ENCODE measurements around the gene COG7.
A peak's percentile ranks its signal among the peaks of the same experiment; 100 is the strongest.
"Not testable (repeated sequence)": the region's sequence is repeated elsewhere in the genome, so short reads cannot be mapped to it uniquely, and the experiment has no call there.

COG7 gene

DNA sequence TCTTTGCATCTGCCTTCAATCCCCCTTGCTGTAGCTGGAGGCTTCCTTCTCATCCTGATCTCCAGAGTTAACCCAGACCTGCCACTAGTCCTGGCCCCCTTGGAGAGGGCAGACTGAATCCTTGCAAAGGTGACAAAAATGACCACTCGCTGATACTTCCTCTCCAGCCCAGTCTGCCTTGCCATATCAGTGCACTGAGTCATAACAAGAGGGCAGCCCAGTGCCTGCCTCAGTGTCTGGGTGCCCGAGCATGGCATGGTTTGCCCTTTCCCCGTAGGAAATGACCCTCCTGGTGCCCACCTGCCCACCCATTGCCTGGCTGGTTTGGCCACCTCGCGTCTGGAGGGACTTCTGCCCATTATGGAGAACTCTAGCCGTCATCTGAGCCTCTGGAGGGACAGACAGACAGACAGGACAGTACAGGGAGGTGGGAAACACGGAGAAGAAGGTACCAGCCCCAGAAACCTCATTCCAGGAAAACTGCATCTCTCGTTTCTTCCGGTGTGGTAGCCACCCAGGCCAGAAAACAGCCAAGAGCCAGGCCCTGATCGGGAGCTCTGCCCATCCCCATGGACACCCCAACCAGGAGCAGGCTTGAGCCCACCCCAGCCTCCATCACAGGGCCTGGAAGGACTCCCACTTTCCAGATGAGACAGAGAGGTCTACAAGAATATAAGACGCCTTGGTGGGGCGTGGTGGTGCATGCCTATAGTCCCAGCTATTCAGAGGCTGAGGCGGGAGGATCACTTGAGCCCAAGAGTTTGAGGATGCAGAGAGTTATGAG is 79.4 kb downstream of the COG7 start:
- ATAC-seq (no peak), DNase-seq (ENCODE audit: low spot score in 2 of 2) (no peak)
- Mint-ChIP-seq H3K27ac (no peak overlapping the region), H3K36me3 (peaks cover 5% of the 10 kb centered on the region), H3K4me1 (no peaks in the 10 kb centered on the region), H3K9me3 (no peaks in the 10 kb centered on the region), H3K4me3 (no peak overlapping the region)

DNA sequence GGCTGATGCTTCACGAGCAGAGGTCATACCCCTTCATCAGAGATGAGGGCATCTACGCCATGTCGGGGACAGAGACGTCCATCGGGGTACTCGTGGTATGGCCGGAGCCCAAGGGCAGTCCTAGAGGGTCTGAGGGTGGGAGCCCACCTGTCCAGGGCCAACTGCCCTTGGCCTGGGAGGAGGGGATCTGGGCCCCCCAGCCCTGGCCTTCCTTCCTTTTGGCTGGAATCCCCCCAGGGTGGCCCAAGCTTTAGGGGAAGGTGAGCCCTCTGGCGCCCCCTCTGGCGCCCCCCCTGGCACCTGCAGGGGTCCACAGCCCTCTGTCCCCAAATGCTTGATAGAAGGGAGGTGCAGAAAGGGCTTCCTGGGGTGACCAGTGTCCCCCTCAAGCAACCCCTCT is 81.6 kb downstream of the COG7 start:
- Mint-ChIP-seq H3K27ac (no peak overlapping the region), H3K4me3 (no peak overlapping the region), H3K4me1 (no peaks in the 10 kb centered on the region), H3K9me3 (no peaks in the 10 kb centered on the region), H3K36me3 (peaks cover 5% of the 10 kb centered on the region)
- ATAC-seq (no peak), DNase-seq (ENCODE audit: low spot score in 2 of 2) (no peak)

DNA sequence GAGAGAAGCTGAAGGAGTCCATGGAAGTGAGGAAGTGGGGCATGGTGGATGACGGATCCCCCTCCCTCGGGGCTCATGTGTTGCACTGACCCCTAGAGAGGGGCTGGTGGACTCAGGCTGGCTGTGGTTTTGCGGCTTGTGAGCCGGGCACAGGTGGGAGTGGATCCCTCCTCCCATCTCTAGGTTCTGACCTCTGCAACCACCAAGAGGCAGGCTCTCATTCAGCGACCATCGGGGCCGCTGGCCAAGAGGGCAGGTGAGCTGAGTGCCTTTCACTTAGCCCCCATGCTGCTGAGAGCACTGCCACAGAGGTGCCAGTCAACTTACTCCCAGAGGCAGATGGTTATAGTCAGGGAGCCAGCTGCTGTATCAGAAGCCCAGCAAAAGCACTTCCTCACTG is 83.6 kb downstream of the COG7 start:
- Mint-ChIP-seq H3K27ac (no peak overlapping the region), H3K9me3 (no peaks in the 10 kb centered on the region), H3K4me3 (no peak overlapping the region), H3K4me1 (peaks cover 11% of the 10 kb centered on the region), H3K36me3 (peaks cover 5% of the 10 kb centered on the region)
- DNase-seq (ENCODE audit: low spot score in 2 of 2), result no peak
- no peak for ATAC-seq

DNA sequence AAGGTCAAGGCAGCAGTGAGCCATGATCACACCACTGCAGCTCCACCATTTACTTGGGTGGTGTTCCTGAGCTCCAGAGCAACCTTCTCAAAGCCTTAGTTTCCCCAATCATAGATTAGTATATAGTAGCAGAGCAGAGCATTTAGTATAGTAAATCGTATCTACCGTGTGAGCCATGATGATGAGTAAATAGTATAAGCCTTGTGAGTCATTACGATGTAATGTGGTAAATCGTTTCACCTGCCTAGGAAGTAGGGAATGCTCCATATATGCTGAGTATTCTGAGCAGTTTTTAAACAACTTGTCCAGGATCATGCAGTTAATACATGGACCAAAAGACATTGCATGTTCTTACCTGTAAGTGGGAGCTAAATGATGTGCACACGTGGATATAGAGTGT is 84.5 kb downstream of the COG7 start:
- Mint-ChIP-seq H3K27ac (no peak overlapping the region), H3K4me1 (peaks cover 11% of the 10 kb centered on the region), H3K4me3 (no peak overlapping the region), H3K9me3 (no peaks in the 10 kb centered on the region), H3K36me3 (peaks cover 3% of the 10 kb centered on the region)
- ATAC-seq, result no peak
- DNase-seq (ENCODE audit: low spot score in 2 of 2), result no peak

DNA sequence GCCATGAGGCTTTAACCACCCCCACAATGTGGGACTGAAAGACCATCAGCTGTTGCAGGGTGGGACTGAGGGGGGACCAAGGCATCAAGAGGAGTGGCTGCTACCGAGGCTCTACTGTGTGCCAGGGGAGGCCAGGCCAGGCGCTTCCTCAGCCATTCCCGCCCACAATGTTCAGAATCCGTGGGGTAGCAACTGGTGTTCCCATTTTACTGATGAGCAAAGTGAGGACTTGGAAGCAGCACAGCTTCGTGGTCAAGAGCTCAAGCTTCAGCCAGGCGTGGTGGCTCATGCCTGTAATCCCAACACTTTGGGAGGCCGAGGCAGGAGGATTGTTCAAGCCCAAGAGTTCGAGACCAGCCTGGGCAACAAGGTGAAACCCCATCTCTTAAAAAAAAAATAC is 85.0 kb downstream of the COG7 start:
- ATAC-seq (no peak), DNase-seq (ENCODE audit: low spot score in 2 of 2) (no peak)
- no peak overlapping the region for H3K27ac Mint-ChIP-seq
- H3K4me1 Mint-ChIP-seq, result peaks cover 11% of the 10 kb centered on the region
- H3K4me3 Mint-ChIP-seq, result no peak overlapping the region
- no peaks in the 10 kb centered on the region for H3K36me3 Mint-ChIP-seq
- H3K9me3 Mint-ChIP-seq, result no peaks in the 10 kb centered on the region

DNA sequence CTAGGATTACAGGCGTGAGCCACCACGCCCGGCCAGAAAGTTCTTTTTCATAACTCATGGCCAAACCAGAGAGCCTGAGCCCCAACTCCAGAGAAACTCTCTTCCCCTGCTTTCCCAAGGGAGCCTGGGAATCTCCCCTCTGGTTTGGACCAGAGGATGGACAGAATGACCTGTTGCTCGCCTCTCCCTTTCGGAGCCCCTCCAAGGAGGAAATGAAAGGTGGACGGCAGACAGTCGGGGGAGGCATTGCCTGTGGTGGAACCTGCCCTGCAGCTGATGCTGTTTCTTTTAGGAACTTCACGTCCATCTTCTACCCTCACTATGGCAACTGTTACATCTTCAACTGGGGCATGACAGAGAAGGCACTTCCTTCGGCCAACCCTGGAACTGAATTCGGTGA is 85.4 kb downstream of the COG7 start:
- Mint-ChIP-seq H3K36me3 (no peaks in the 10 kb centered on the region), H3K9me3 (no peaks in the 10 kb centered on the region), H3K4me3 (no peak overlapping the region), H3K27ac (no peak overlapping the region), H3K4me1 (peaks cover 11% of the 10 kb centered on the region)
- DNase-seq (ENCODE audit: low spot score in 2 of 2) (no peak), ATAC-seq (no peak)

DNA sequence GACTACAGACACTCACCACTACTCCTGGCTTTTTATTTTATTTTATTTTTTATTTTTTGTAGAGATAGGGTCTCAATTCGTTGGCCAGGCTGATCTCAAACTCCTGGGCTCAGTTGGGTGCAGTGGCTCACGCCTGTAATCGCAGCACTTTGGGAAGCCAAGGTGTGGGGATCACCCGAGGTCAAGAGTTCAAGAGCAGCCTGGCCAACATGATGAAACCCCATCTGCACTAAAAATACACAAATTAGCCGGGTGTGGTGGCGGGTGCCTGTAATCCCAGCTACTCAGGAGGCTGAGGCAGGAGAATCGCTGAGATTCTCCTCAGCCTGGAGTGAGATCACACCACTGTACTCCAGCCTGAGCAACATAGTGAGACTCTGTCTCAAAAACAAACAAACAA is 86.6 kb downstream of the COG7 start:
- H3K9me3 Mint-ChIP-seq; H3K27ac Mint-ChIP-seq; H3K4me3 Mint-ChIP-seq; ATAC-seq; H3K36me3 Mint-ChIP-seq; DNase-seq (ENCODE audit: low spot score in 2 of 2): not testable (repeated sequence)
- peaks cover 11% of the 10 kb centered on the region for H3K4me1 Mint-ChIP-seq

DNA sequence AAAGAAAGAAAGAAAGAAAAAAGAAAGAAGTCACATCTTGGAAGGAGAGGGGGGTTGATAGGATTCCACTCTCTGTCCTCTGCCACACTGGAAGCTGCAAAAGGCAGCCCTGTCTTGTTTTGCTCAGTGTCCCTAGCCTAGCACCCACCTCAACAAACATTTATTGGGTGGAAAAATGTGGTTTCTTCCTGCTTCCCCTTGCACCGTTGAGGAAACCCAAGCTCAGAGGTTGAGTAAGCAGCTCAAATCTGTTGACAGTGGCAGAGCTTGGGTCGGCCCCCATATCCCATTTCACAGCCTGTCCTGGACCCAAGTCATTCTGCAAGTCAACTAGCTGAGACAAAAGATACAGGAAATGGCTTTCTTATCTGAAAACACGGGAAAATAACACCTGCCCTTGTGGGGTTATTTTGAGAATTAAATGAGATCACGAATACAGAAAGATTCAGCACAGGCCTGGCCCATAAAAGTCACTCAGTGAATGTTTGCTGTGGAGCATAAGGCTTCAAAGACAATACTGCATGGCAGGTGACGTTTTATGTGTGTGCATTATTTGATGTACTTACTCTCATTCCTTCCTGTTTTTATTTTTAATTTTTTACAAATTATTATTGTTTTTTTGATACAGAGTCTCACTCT is 87.3 kb downstream of the COG7 start:
- H3K36me3 Mint-ChIP-seq, result no peaks in the 10 kb centered on the region
- H3K27ac Mint-ChIP-seq, result peak overlapping the region; percentile 15
- peak; percentile 49 for ATAC-seq
- no peaks in the 10 kb centered on the region for H3K9me3 Mint-ChIP-seq
- no peak overlapping the region for H3K4me3 Mint-ChIP-seq
- H3K4me1 Mint-ChIP-seq, result peaks cover 11% of the 10 kb centered on the region
- no peak for DNase-seq (ENCODE audit: low spot score in 2 of 2)

DNA sequence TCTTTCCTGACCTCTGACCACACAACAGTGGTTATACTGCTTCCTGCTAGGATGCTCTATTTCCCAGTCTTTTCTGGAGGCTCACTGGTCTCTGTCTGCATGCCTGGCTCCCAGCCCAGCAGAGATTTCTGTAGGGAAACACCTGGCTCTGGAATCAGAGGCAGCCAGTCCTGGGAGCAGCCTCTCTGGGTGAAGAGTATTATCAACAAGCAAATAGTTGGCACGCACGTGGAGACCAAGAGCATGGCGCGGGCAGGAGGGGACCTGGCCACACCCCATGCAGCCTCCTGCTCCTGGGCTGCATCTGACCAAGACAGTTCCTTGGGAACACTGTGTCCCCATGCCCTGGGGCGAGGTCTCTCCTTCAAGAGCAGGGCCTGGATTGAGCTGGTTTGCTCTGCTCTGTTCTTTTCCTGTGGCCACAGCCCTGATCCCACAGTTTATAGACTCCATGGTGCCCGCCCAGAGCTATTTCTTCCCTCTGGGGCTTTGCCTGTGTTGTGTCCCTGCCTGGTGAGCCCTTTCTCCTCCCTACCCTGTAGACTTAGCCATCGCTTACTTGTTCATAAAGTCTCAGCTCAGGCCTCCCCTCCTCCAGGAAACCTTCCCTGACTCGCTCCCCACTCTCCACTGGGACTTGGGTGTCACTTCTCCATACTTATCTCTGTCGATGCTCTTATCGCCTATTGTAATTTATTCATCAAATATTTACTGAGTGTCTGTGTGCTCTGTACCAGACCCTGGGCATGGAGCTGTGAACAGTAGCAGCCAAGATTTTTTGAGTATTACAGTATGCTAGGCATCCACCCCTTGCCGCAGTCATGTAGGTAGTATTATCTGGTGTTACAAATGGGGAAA is 90.3 kb downstream of the COG7 start:
- Mint-ChIP-seq H3K27ac (no peak overlapping the region), H3K4me3 (no peak overlapping the region), H3K4me1 (peaks cover 11% of the 10 kb centered on the region), H3K36me3 (no peaks in the 10 kb centered on the region), H3K9me3 (no peaks in the 10 kb centered on the region)
- DNase-seq (ENCODE audit: low spot score in 2 of 2), result no peak
- peak; percentile 42 for ATAC-seq

DNA sequence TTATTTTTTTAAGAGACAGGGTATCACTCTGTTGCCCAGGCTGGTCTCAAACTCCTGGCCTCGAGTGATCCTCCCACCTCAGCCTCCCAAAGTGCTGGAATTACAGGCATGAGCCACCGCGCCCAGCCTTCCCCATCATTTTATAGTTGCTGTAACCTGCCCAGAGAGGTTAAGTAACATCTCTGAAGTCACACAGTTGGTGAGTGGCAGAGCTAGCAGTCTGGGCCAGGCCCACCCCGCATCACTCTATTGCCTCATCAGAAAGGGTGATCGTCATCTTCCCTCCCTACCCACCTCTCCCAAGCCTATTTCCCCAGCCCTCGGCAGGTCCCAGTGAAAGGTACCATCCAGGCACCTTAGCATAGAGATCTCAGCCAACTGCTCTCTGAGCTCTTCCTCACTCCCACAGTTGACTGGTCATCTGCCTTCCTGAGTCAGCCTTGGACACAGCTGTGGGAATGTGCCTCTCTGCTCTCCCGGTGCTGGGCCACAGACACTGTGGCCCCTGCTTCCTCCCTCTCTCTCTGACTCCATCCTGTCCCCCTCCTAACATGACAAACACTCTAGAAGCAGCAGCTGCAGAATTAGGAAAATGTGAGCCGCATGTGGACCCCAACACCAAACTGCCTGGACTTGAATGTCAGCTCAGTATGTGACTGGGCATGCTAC is 93.8 kb downstream of the COG7 start:
- Mint-ChIP-seq H3K36me3 (no peaks in the 10 kb centered on the region), H3K4me1 (no peaks in the 10 kb centered on the region), H3K9me3 (no peaks in the 10 kb centered on the region), H3K4me3 (no peak overlapping the region), H3K27ac (no peak overlapping the region)
- DNase-seq (ENCODE audit: low spot score in 2 of 2) (no peak), ATAC-seq (no peak)

DNA sequence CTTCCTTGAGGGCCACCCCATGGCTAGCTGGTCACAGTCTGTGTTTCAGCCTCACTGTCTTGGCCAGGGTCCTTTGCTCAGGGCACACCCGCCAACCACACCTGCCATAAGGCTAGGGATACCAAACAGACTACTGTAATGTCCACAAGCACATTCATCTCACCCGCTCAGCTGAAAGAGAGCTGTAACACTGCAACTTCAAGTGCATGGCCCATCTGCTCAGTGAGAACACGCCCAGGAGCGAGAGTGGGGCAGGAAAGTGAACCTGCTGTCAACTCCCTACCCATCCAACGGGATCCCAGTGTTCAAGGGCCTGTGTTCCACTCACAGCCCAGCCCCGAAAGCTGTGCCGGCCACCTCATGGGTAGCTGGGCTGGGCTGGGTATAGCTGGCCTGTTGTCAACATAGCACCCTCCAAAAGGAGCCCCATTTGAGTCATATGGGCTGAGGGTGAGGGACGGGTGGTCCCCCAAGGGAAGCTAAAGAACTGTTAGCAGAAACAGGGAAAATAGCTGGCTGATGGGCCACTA is 95.2 kb downstream of the COG7 start:
- Mint-ChIP-seq H3K27ac (no peak overlapping the region), H3K36me3 (no peaks in the 10 kb centered on the region), H3K4me1 (no peaks in the 10 kb centered on the region), H3K4me3 (no peak overlapping the region), H3K9me3 (no peaks in the 10 kb centered on the region)
- DNase-seq (ENCODE audit: low spot score in 2 of 2), result no peak
- ATAC-seq, result no peak

DNA sequence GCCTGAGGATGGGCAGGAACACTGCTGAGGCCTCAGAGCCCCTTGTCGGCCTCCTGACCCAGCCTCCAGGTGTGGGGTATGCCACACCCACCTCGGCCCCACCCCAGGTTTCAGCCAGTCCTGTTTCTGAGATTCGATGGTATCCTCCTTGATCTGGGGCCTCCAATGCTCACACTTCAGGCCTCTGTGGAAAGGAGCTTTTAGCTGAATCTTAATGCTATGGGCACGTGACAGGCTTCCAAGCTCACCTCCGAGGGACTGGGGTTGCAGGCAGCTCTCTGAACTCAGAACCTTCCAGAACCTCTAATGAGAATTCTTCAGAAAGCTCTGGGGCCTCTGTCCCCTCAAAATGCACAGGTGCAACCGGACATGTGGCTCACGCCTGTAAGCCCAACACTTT is 96.0 kb downstream of the COG7 start:
- DNase-seq (ENCODE audit: low spot score in 2 of 2) (no peak), ATAC-seq (no peak)
- H3K27ac Mint-ChIP-seq, result no peak overlapping the region
- H3K9me3 Mint-ChIP-seq, result no peaks in the 10 kb centered on the region
- H3K36me3 Mint-ChIP-seq, result no peaks in the 10 kb centered on the region
- no peak overlapping the region for H3K4me3 Mint-ChIP-seq
- H3K4me1 Mint-ChIP-seq, result no peaks in the 10 kb centered on the region

DNA sequence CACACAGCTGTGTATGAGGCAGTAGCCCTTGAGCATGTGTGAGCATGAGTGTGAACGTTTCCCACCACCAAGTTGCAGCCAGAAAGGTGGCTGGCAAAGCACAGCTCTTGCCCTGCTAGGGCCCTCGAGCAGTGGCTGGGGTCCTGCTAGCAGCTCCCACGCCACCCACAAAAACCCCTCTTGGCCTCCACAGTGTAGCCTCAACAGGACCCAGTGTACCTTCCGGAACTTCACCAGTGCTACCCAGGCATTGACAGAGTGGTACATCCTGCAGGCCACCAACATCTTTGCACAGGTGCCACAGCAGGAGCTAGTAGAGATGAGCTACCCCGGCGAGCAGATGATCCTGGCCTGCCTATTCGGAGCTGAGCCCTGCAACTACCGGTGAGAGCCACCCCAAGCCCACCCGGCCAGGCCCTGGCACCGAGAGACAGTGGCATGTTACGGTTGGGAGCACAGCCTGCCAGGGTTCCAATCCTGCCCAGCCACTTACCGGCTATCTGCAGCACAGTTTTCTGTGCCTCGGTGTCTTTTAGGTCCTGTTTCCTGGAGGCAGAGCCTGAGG is 97.8 kb downstream of the COG7 start:
- DNase-seq (ENCODE audit: low spot score in 2 of 2) (no peak), ATAC-seq (no peak)
- no peaks in the 10 kb centered on the region for H3K9me3 Mint-ChIP-seq
- H3K4me1 Mint-ChIP-seq, result no peaks in the 10 kb centered on the region
- H3K4me3 Mint-ChIP-seq, result no peak overlapping the region
- H3K27ac Mint-ChIP-seq, result no peak overlapping the region
- H3K36me3 Mint-ChIP-seq, result no peaks in the 10 kb centered on the region

DNA sequence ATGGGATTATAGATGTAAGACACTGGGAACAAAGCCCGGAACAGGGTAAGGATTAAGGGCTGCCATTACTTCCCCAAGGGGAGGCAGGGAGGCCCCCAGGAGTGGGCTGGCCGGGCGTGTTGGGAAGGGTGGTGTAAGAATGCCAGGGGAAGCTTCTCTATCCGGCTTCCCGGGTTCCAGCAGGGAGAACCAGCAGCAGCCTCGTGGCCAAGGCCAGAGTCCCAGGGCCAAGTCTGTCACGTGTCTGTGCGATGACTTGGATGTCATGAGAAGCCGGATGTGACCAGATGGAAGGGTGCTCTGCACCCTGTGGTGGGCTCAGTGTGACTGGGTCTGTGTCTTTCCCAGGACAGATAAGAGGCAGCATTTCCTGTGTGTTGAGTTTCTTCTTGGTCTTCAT is 98.7 kb downstream of the COG7 start:
- Mint-ChIP-seq H3K36me3 (no peaks in the 10 kb centered on the region), H3K4me1 (no peaks in the 10 kb centered on the region), H3K27ac (no peak overlapping the region), H3K4me3 (no peak overlapping the region), H3K9me3 (no peaks in the 10 kb centered on the region)
- ATAC-seq (no peak), DNase-seq (ENCODE audit: low spot score in 2 of 2) (no peak)

DNA sequence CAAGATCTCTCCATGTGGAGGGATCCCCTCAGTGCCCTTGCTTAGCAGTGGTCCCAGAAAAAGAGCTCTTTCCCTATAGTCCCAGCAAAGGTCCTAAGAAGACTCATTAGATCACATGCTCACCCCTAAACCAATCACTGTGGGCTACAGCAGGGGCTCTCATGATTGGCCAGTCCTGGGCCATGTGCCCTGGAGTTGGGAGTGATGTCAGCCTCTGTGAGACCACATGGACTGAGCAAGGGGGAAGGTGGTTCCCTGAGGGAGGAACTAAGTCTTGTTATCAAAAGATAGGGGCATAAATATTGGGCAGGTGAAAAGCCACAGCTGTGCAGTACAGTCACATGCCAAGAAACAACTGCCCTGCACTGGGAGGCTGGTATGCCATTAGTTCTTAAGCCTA is 99.5 kb downstream of the COG7 start:
- Mint-ChIP-seq H3K4me1 (no peaks in the 10 kb centered on the region), H3K36me3 (no peaks in the 10 kb centered on the region), H3K4me3 (no peak overlapping the region), H3K9me3 (no peaks in the 10 kb centered on the region), H3K27ac (no peak overlapping the region)
- DNase-seq (ENCODE audit: low spot score in 2 of 2) (no peak), ATAC-seq (no peak)

Data from stimulated activated effector memory CD8-positive, alpha-beta T cell treated with anti-CD3 and anti-CD28 coated beads, Interleukin-12 subunit alpha, Interleukin-12 subunit beta, amount 100 ng/mL, for 72 hours (primary cell).